HepG2 (cell line): ENCODE results near the gene S1PR2. TPM values are rescaled to one million over a fixed set of nuclear protein-coding genes. Genes with fewer than 3 reads are reported as not detected.

Source experiments
- BRD4 ChIP-seq: sonication (generic); formaldehyde crosslinking; IDR thresholded peaks from 2 replicates; pipeline ENCODE4 v1.4.0; 2020; ENCODE audit warnings: missing genetic modification reagents
- CC2D1A ChIP-seq: sonication (generic); formaldehyde crosslinking; IDR thresholded peaks from 2 replicates; pipeline ENCODE4 v1.8.1; 2023; ENCODE audit warnings: mild to moderate bottlenecking, missing genetic modification reagents
- JUND ChIP-seq: sonication (generic); formaldehyde crosslinking; IDR thresholded peaks from 2 replicates; pipeline ENCODE4 v1.8.0; 2022; ENCODE audit warnings: mild to moderate bottlenecking, missing genetic modification reagents
- MAFK ChIP-seq, 2 experiments: IDR thresholded peaks in 1 of 2; conservative IDR thresholded peaks in 1 of 2; 2 replicates each; pipeline ENCODE4 v1.6.1; 2011; ENCODE audit warnings: improper control_type of control experiment in 2 of 2, low read length in 2 of 2
- NR1H2 ChIP-seq: sonication (generic); formaldehyde crosslinking; IDR thresholded peaks from 2 replicates; pipeline ENCODE4 v1.8.1; 2022; ENCODE audit warnings: low read depth, missing genetic modification reagents, borderline replicate concordance
- RARA ChIP-seq: IDR thresholded peaks from 2 replicates; pipeline ENCODE4 v1.6.1; 2016; ENCODE audit warnings: missing genetic modification reagents, missing compliant biosample characterization
- ZNF180 ChIP-seq: sonication (generic); formaldehyde crosslinking; IDR thresholded peaks from 2 replicates; pipeline ENCODE4 v1.4.0; 2020; ENCODE audit warnings: low read depth, missing genetic modification reagents, borderline replicate concordance
- ZNF383 ChIP-seq: sonication (generic); formaldehyde crosslinking; IDR thresholded peaks from 2 replicates; pipeline ENCODE4 v1.4.0; 2020; ENCODE audit warnings: missing genetic modification reagents, mild to moderate bottlenecking, borderline replicate concordance
- ZNF510 ChIP-seq: sonication (generic); formaldehyde crosslinking; IDR thresholded peaks from 2 replicates; pipeline ENCODE4 v1.4.0; 2020; ENCODE audit warnings: low read depth, mild to moderate bottlenecking, missing genetic modification reagents
- ZNF652 ChIP-seq: IDR thresholded peaks from 2 replicates; pipeline ENCODE4 v1.6.1; 2016; ENCODE audit warnings: low read depth, borderline replicate concordance
- ZNF788 ChIP-seq: sonication (generic); formaldehyde crosslinking; IDR thresholded peaks from 2 replicates; pipeline ENCODE4 v1.5.0; 2020; ENCODE audit warnings: mild to moderate bottlenecking, missing genetic modification reagents, borderline replicate concordance
- ZNF891 ChIP-seq: sonication (generic); formaldehyde crosslinking; IDR thresholded peaks from 2 replicates; pipeline ENCODE4 v1.5.0; 2020; ENCODE audit warnings: mild to moderate bottlenecking, missing genetic modification reagents
- polyA plus RNA-seq, 8 experiments: library from polyadenylated mRNA; depleted of rRNA in 3 of 8; stranded (reverse) in 7 of 8; unstranded in 1 of 8; fragments of >200 nt; fragmentation: Illumina TruSeq in 4 of 8; extraction: Trizol in 4 of 8; gene quantifications; 2 replicates each; pipeline versions ENCODE4 v1.2.1 to v1.2.3, GENCODE V29; 2011 to 2016; ENCODE audit warnings: low read depth in 4 of 8, missing spikeins in 1 of 8, mixed read lengths in 1 of 8; ENCODE audit not compliant: insufficient read depth in 1 of 8
- total RNA-seq, 5 experiments: library from RNA; depleted of rRNA; stranded (reverse); fragments of >200 nt; fragmentation: Illumina TruSeq; extraction: Trizol; gene quantifications; 2 replicates each; pipeline ENCODE4 v1.2.3, GENCODE V29; 2016; ENCODE audit warnings: low read depth in 1 of 5
- TF ChIP-seq, protein P1 (sequence below): sonication (generic); formaldehyde crosslinking; IDR thresholded peaks from 2 replicates; pipeline ENCODE4 v1.8.1; 2023; ENCODE audit warnings: mild to moderate bottlenecking, missing genetic modification reagents
- TF ChIP-seq, protein P2 (sequence below): IDR thresholded peaks from 2 replicates; pipeline ENCODE4 v1.6.1; 2016; ENCODE audit warnings: low read depth, missing genetic modification reagents, missing compliant biosample characterization
- TF ChIP-seq, protein P3 (sequence below), 2 experiments: sonication (generic) in 1 of 2; formaldehyde crosslinking in 1 of 2; IDR thresholded peaks; 2 replicates each; pipeline versions ENCODE4 v1.4.0 to v1.6.1; 2018 to 2020; ENCODE audit warnings: missing genetic modification reagents in 2 of 2, borderline replicate concordance in 1 of 2, low read depth in 1 of 2, mild to moderate bottlenecking in 1 of 2, missing biosample characterization in 1 of 2

Gene S1PR2
- total and polyA plus RNA-seq, 2 of the 13 experiments (the other 11 are each of a cell fraction or from before 2014, with no cell fraction given): 0.91 to 1.3 TPM

DNA sequence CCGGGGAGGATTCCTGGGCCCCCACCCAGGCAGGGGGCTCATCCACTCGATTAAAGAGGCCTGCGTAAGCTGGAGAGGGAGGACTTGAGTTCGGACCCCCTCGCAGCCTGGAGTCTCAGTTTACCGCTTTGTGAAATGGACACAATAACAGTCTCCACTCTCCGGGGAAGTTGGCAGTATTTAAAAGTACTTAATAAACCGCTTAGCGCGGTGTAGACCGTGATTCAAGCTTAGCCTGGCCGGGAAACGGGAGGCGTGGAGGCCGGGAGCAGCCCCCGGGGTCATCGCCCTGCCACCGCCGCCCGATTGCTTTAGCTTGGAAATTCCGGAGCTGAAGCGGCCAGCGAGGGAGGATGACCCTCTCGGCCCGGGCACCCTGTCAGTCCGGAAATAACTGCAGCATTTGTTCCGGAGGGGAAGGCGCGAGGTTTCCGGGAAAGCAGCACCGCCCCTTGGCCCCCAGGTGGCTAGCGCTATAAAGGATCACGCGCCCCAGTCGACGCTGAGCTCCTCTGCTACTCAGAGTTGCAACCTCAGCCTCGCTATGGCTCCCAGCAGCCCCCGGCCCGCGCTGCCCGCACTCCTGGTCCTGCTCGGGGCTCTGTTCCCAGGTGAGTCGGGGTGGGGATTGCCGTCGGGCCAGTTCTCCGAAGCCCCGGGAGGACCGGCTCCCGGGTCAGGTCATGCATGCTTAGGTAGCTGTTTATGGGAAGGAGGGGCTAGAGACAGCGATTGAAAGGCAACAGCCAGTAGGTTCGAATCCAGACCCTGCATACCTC is 39.7 kb upstream of the S1PR2 start, which contains the start of gene ICAM1 (continued):
- TF ChIP-seq, protein P1, sequence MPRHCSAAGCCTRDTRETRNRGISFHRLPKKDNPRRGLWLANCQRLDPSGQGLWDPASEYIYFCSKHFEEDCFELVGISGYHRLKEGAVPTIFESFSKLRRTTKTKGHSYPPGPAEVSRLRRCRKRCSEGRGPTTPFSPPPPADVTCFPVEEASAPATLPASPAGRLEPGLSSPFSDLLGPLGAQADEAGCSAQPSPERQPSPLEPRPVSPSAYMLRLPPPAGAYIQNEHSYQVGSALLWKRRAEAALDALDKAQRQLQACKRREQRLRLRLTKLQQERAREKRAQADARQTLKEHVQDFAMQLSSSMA: peak; percentile 78
- TF ChIP-seq NR1H2 (CRISPR knock-in tag) (no peak; the same call in 1 of the 2 replicates), JUND (no peak), MAFK (conservative IDR thresholded peaks at IDR 0.05 in 1 of 2, IDR thresholded peaks at IDR 0.05 in 1 of 2; ENCODE audit: low read length in 2 of 2) (no peak), ZNF652 (CRISPR knock-in tag) (peak; percentile 27; the same call in 1 of the 2 replicates), ZNF180 (CRISPR knock-in tag) (no peak), ZNF383 (CRISPR knock-in tag) (no peak), CC2D1A (CRISPR knock-in tag) (no peak), ZNF510 (no peak; the same call in 1 of the 2 replicates), ZNF788 (CRISPR knock-in tag) (peak; percentile 94), RARA (CRISPR knock-in tag) (peak; percentile 87), ZNF891 (CRISPR knock-in tag) (peak; percentile 90), BRD4 (CRISPR knock-in tag) (peak; percentile 33; the same call in 1 of the 2 replicates)
- TF ChIP-seq, protein P2, sequence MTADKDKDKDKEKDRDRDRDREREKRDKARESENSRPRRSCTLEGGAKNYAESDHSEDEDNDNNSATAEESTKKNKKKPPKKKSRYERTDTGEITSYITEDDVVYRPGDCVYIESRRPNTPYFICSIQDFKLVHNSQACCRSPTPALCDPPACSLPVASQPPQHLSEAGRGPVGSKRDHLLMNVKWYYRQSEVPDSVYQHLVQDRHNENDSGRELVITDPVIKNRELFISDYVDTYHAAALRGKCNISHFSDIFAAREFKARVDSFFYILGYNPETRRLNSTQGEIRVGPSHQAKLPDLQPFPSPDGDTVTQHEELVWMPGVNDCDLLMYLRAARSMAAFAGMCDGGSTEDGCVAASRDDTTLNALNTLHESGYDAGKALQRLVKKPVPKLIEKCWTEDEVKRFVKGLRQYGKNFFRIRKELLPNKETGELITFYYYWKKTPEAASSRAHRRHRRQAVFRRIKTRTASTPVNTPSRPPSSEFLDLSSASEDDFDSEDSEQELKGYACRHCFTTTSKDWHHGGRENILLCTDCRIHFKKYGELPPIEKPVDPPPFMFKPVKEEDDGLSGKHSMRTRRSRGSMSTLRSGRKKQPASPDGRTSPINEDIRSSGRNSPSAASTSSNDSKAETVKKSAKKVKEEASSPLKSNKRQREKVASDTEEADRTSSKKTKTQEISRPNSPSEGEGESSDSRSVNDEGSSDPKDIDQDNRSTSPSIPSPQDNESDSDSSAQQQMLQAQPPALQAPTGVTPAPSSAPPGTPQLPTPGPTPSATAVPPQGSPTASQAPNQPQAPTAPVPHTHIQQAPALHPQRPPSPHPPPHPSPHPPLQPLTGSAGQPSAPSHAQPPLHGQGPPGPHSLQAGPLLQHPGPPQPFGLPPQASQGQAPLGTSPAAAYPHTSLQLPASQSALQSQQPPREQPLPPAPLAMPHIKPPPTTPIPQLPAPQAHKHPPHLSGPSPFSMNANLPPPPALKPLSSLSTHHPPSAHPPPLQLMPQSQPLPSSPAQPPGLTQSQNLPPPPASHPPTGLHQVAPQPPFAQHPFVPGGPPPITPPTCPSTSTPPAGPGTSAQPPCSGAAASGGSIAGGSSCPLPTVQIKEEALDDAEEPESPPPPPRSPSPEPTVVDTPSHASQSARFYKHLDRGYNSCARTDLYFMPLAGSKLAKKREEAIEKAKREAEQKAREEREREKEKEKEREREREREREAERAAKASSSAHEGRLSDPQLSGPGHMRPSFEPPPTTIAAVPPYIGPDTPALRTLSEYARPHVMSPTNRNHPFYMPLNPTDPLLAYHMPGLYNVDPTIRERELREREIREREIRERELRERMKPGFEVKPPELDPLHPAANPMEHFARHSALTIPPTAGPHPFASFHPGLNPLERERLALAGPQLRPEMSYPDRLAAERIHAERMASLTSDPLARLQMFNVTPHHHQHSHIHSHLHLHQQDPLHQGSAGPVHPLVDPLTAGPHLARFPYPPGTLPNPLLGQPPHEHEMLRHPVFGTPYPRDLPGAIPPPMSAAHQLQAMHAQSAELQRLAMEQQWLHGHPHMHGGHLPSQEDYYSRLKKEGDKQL (CRISPR knock-in tag): peak; percentile 60
- TF ChIP-seq, protein P3, sequence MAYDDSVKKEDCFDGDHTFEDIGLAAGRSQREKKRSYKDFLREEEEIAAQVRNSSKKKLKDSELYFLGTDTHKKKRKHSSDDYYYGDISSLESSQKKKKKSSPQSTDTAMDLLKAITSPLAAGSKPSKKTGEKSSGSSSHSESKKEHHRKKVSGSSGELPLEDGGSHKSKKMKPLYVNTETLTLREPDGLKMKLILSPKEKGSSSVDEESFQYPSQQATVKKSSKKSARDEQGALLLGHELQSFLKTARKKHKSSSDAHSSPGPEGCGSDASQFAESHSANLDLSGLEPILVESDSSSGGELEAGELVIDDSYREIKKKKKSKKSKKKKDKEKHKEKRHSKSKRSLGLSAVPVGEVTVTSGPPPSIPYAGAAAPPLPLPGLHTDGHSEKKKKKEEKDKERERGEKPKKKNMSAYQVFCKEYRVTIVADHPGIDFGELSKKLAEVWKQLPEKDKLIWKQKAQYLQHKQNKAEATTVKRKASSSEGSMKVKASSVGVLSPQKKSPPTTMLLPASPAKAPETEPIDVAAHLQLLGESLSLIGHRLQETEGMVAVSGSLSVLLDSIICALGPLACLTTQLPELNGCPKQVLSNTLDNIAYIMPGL (CRISPR knock-in tag; IDR thresholded peaks at IDR 0.05; ENCODE audit: borderline replicate concordance in 1 of 2, low read depth in 1 of 2): 0 out of 4 replicates have a peak, but pooled peaks of 1 of the 2 experiments have one; percentile 83
